Prostate gland (tissue), 2 donors: ENCODE results near the gene MAP3K4. TPM values are rescaled to one million over a fixed set of nuclear protein-coding genes. Genes with fewer than 3 reads are reported as not detected.

ENCODE experiments used
- DNase-seq: peaks from one replicate; pipeline ENCODE4 v3.0.0-alpha.2; 2019; ENCODE audit warnings: low spot score
- H3K27ac ChIP-seq, 2 donors: fragments of 200-600 bp; sonication (generic); 2 replicates each; pipeline ENCODE4 v1.5.1; 2017 to 2019
- H3K27me3 ChIP-seq: fragments of 200-600 bp; sonication (generic); replicated peaks from 2 replicates; pipeline ENCODE4 v1.5.1; 2019; ENCODE audit not compliant: insufficient read depth
- H3K36me3 ChIP-seq, 2 donors: fragments of 200-600 bp; sonication (generic); 1 replicate in 1 of 2; 2 replicates in 1 of 2; pipeline versions ENCODE4 v1.5.1 to v1.8.1; 2017 to 2019
- H3K4me1 ChIP-seq: fragments of 200-600 bp; sonication (generic); replicated peaks from 2 replicates; pipeline ENCODE4 v1.5.1; 2019
- H3K4me3 ChIP-seq, 2 donors: fragments of 200-600 bp; sonication (generic); 2 replicates each; pipeline ENCODE4 v1.5.1; 2017 to 2019
- H3K9me3 ChIP-seq: fragments of 200-600 bp; sonication (generic); 2 replicates; pipeline ENCODE4 v1.5.1; 2017
- CTCF ChIP-seq, 4 experiments: fragments of 200-600 bp in 2 of 4; fragments of 450-650 bp in 2 of 4; sonication (generic) in 2 of 4; IDR thresholded peaks; 1 replicate in 3 of 4; 2 replicates in 1 of 4; pipeline ENCODE4 v1.5.1; 2016 to 2019; ENCODE audit warnings: antibody characterized with exemption in 4 of 4, mild to moderate bottlenecking in 2 of 4, moderate library complexity in 2 of 4
- POLR2A ChIP-seq: fragments of 450-650 bp; IDR thresholded peaks from one replicate; pipeline ENCODE4 v1.6.1; 2016; ENCODE audit warnings: antibody characterized with exemption, mild to moderate bottlenecking
- POLR2AphosphoS5 ChIP-seq: sonication (generic); formaldehyde crosslinking; IDR thresholded peaks from one replicate; pipeline ENCODE4 v1.6.1; 2017; ENCODE audit warnings: antibody characterized with exemption
- WGBS: methylation state at CpG from one replicate; pipeline ENCODE4 v1.1.5; 2018; 5-methylcytosine and 5-hydroxymethylcytosine counted together
- intact Hi-C: fragments of 100-400 bp; cut with DNase I; formaldehyde crosslinking; loops from one replicate; pipeline ENCODE4 v1.14.2; 2022
- total RNA-seq, 2 donors: library from RNA; depleted of rRNA; stranded (reverse); fragments of >200 nt; gene quantifications; one replicate each; pipeline ENCODE4 v1.1.0, GENCODE V29; 2016

The MAP3K4 gene
- total RNA-seq, 2 donors from 2014 or later, result 26.2 to 59.2 TPM

GRCh38 chr6:160956300-160957035, 35.1 kb upstream of the MAP3K4 start:
- TF ChIP-seq POLR2A, result no peak
- no peak for TF ChIP-seq POLR2AphosphoS5
- TF ChIP-seq CTCF (IDR thresholded peaks at IDR 0.05), result no peak
- DNase-seq, result no peak
- peaks cover 10% of the 10 kb centered on the region for H3K4me1 ChIP-seq
- H3K27me3 ChIP-seq, result no peaks in the 10 kb centered on the region
- no peaks in the 10 kb centered on the region for H3K36me3 ChIP-seq
- 62% methylated on average over 8 of the region's 8 CpGs for WGBS
- intact Hi-C loops, result no loop called here
- H3K9me3 ChIP-seq, result no peaks in the 10 kb centered on the region
- H3K4me3 ChIP-seq, result no peak overlapping the region
- H3K27ac ChIP-seq, result no peak overlapping the region

- no peaks in the 10 kb centered on the region for H3K36me3 ChIP-seq
- no peak for TF ChIP-seq POLR2A
- TF ChIP-seq POLR2AphosphoS5, result no peak
- TF ChIP-seq CTCF (IDR thresholded peaks at IDR 0.05), result no peak
- WGBS, result 78% methylated on average over 7 of the region's 7 CpGs
- H3K27ac ChIP-seq, result no peak overlapping the region
- no peaks in the 10 kb centered on the region for H3K9me3 ChIP-seq
- no peak overlapping the region for H3K4me3 ChIP-seq
- H3K4me1 ChIP-seq, result peaks cover 16% of the 10 kb centered on the region
- DNase-seq, result no peak
- intact Hi-C loops, result no loop called here
- H3K27me3 ChIP-seq, result no peaks in the 10 kb centered on the region
Measured at GRCh38 chr6:160959726-160960435, 31.7 kb upstream of the MAP3K4 start.

- Histone ChIP-seq H3K27ac (no peak overlapping the region), H3K27me3 (no peaks in the 10 kb centered on the region), H3K4me3 (no peak overlapping the region), H3K4me1 (peaks cover 16% of the 10 kb centered on the region), H3K36me3 (no peaks in the 10 kb centered on the region), H3K9me3 (no peaks in the 10 kb centered on the region)
- TF ChIP-seq CTCF (IDR thresholded peaks at IDR 0.05) (no peak), POLR2AphosphoS5 (no peak), POLR2A (no peak)
- 46% methylated on average over 3 of the region's 3 CpGs for WGBS
- no peak for DNase-seq
- intact Hi-C loops, result no loop called here
Measured at GRCh38 chr6:160960839-160961238, 30.7 kb upstream of the MAP3K4 start.

GRCh38 chr6:160962835-160963623, 28.5 kb upstream of the MAP3K4 start:
- no peaks in the 10 kb centered on the region for H3K27me3 ChIP-seq
- no peak for DNase-seq
- no peak overlapping the region for H3K4me3 ChIP-seq
- no peak for TF ChIP-seq CTCF (IDR thresholded peaks at IDR 0.05)
- TF ChIP-seq POLR2AphosphoS5, result no peak
- TF ChIP-seq POLR2A, result no peak
- WGBS, result 90% methylated on average over 15 of the region's 15 CpGs
- H3K36me3 ChIP-seq, result no peaks in the 10 kb centered on the region
- no peaks in the 10 kb centered on the region for H3K9me3 ChIP-seq
- peak overlapping the region in 1 of 2 donors; percentile 34 for H3K27ac ChIP-seq
- peaks cover 20% of the 10 kb centered on the region for H3K4me1 ChIP-seq
- intact Hi-C loops, result no loop called here
